ENCODE results near the gene DNAH7.

DNAH7 gene

GRCh38 chr2:195810340-195811098 lies 258.1 kb downstream of the DNAH7 start:
- CTCF ChIA-PET: interaction anchor here (0.6 kb wide), 1 partner anchor 1670 kb away, joined by 3 read pairs; no protein-coding TSS in a partner anchor
- H3K27ac ChIP-seq: no peak overlapping the region
- peak; percentile 9 for DNase-seq (ENCODE audit: low spot score)
- TF ChIP-seq CTCF (conservative IDR thresholded peaks at IDR 0.05; ENCODE audit: low read depth): no peak
- POLR2A ChIA-PET (ENCODE audit: low non-redundant PET): no interaction called here

- no peak for DNase-seq (ENCODE audit: low spot score)
- H3K27ac ChIP-seq: no peak overlapping the region
- TF ChIP-seq CTCF (conservative IDR thresholded peaks at IDR 0.05; ENCODE audit: low read depth): no peak
- ChIA-PET POLR2A (ENCODE audit: low non-redundant PET) (no interaction called here), CTCF (interaction anchor here (0.6 kb wide), 1 partner anchor 318 kb away, joined by 3 read pairs; no protein-coding TSS in a partner anchor)
These were observed 260.4 kb downstream of the DNAH7 start for GRCh38 chr2:195808189-195808588.

- DNase-seq (ENCODE audit: low spot score): no peak
- H3K27ac ChIP-seq: no peak overlapping the region
- no peak for TF ChIP-seq CTCF (conservative IDR thresholded peaks at IDR 0.05; ENCODE audit: low read depth)
- POLR2A ChIA-PET (ENCODE audit: low non-redundant PET): no interaction called here
- CTCF ChIA-PET: interaction anchor here (0.7 kb wide), 1 partner anchor 167 kb away, joined by 3 read pairs; no protein-coding TSS in a partner anchor
These were observed 263.2 kb downstream of the DNAH7 start for GRCh38 chr2:195805283-195805976.

GRCh38 chr2:195795879-195796278 lies 272.8 kb downstream of the DNAH7 start:
- no peak for TF ChIP-seq CTCF (conservative IDR thresholded peaks at IDR 0.05; ENCODE audit: low read depth)
- no peak for DNase-seq (ENCODE audit: low spot score)
- POLR2A ChIA-PET (ENCODE audit: low non-redundant PET): no interaction called here
- no peak overlapping the region for H3K27ac ChIP-seq
- CTCF ChIA-PET: no interaction called here

GRCh38 chr2:195793881-195794280 lies 274.8 kb downstream of the DNAH7 start:
- H3K27ac ChIP-seq: no peak overlapping the region
- POLR2A ChIA-PET (ENCODE audit: low non-redundant PET): no interaction called here
- CTCF ChIA-PET: no interaction called here
- no peak for TF ChIP-seq CTCF (conservative IDR thresholded peaks at IDR 0.05; ENCODE audit: low read depth)
- no peak for DNase-seq (ENCODE audit: low spot score)

GRCh38 chr2:195782156-195782555 lies 286.5 kb downstream of the DNAH7 start:
- CTCF ChIA-PET: interaction anchor here (0.7 kb wide), 1 partner anchor 223 kb away, joined by 3 read pairs; no protein-coding TSS in a partner anchor
- no peak for TF ChIP-seq CTCF (conservative IDR thresholded peaks at IDR 0.05; ENCODE audit: low read depth)
- H3K27ac ChIP-seq: no peak overlapping the region
- POLR2A ChIA-PET (ENCODE audit: low non-redundant PET): no interaction called here
- DNase-seq (ENCODE audit: low spot score): no peak
